Erythroblast (primary cell): Measurements from ENCODE around the gene SRGAP3.

Experiments used
- DNase-seq, 2 experiments: peaks; one replicate each; lab custom pipeline; 2025; lab: John Stamatoyannopoulos, UW
- GATA1 ChIP-seq: IDR thresholded peaks from 2 replicates; pipeline ENCODE4 v1.6.1; 2011; ENCODE audit warnings: low read depth, mild to moderate bottlenecking, control low read depth, low read length, moderate library complexity
- POLR2A ChIP-seq: IDR thresholded peaks from 2 replicates; pipeline ENCODE4 v1.6.1; 2011; ENCODE audit warnings: mild to moderate bottlenecking, low read length

Gene SRGAP3

GRCh38 chr3:9158865-9159630 lies 90.4 kb downstream of the SRGAP3 start:
- TF ChIP-seq GATA1 (no peak), POLR2A (no peak)
- DNase-seq: no peak

GRCh38 chr3:9157651-9158362 lies 91.6 kb downstream of the SRGAP3 start:
- DNase-seq: no peak
- TF ChIP-seq GATA1: no peak
- no peak for TF ChIP-seq POLR2A

GRCh38 chr3:9156604-9157003 lies 92.8 kb downstream of the SRGAP3 start:
- TF ChIP-seq POLR2A (no peak), GATA1 (no peak)
- DNase-seq: no peak

GRCh38 chr3:9155028-9155427 lies 94.4 kb downstream of the SRGAP3 start:
- DNase-seq: no peak
- TF ChIP-seq POLR2A: no peak
- TF ChIP-seq GATA1: no peak

- TF ChIP-seq POLR2A: no peak
- TF ChIP-seq GATA1: no peak
- DNase-seq: no peak
Measured at GRCh38 chr3:9153904-9154619, 95.4 kb downstream of the SRGAP3 start.

GRCh38 chr3:9151240-9151639 lies 98.2 kb downstream of the SRGAP3 start:
- no peak for DNase-seq
- no peak for TF ChIP-seq POLR2A
- no peak for TF ChIP-seq GATA1

GRCh38 chr3:9149566-9149965 lies 99.9 kb downstream of the SRGAP3 start:
- DNase-seq: no peak
- TF ChIP-seq POLR2A (no peak), GATA1 (no peak)

- TF ChIP-seq POLR2A (no peak), GATA1 (no peak)
- DNase-seq: no peak
Measured at GRCh38 chr3:9147896-9148266, 101.6 kb downstream of the SRGAP3 start.

GRCh38 chr3:9147215-9147895 lies 102.1 kb downstream of the SRGAP3 start:
- TF ChIP-seq POLR2A: no peak
- DNase-seq: no peak

- DNase-seq: no peak
- TF ChIP-seq GATA1 (no peak), POLR2A (no peak)
Measured at GRCh38 chr3:9146367-9147071, 102.9 kb downstream of the SRGAP3 start.

- no peak for DNase-seq
- TF ChIP-seq POLR2A (no peak), GATA1 (no peak)
Measured at GRCh38 chr3:9143184-9143583, 106.3 kb downstream of the SRGAP3 start.

GRCh38 chr3:9142362-9142761 lies 107.1 kb downstream of the SRGAP3 start:
- no peak for DNase-seq
- no peak for TF ChIP-seq POLR2A

GRCh38 chr3:9141928-9142289 lies 107.5 kb downstream of the SRGAP3 start:
- no peak for DNase-seq
- TF ChIP-seq POLR2A: no peak

- no peak for DNase-seq
Measured at GRCh38 chr3:9139366-9139765, 110.1 kb downstream of the SRGAP3 start.

More at GRCh38 chr3:9139366-9139765, 110.1 kb downstream of the SRGAP3 start:
- TF ChIP-seq POLR2A: no peak
- no peak for TF ChIP-seq GATA1
